ENCODE measurements around the gene TMEM121. TPM values are rescaled to one million over a fixed set of nuclear protein-coding genes. Genes with fewer than 3 reads are reported as not detected.

Gene TMEM121
- 1.8 TPM for total RNA-seq
- 1 to 10 TPM; 3.4 to 5.8 (median 4.4) TPM for polyA plus RNA-seq

DNA sequence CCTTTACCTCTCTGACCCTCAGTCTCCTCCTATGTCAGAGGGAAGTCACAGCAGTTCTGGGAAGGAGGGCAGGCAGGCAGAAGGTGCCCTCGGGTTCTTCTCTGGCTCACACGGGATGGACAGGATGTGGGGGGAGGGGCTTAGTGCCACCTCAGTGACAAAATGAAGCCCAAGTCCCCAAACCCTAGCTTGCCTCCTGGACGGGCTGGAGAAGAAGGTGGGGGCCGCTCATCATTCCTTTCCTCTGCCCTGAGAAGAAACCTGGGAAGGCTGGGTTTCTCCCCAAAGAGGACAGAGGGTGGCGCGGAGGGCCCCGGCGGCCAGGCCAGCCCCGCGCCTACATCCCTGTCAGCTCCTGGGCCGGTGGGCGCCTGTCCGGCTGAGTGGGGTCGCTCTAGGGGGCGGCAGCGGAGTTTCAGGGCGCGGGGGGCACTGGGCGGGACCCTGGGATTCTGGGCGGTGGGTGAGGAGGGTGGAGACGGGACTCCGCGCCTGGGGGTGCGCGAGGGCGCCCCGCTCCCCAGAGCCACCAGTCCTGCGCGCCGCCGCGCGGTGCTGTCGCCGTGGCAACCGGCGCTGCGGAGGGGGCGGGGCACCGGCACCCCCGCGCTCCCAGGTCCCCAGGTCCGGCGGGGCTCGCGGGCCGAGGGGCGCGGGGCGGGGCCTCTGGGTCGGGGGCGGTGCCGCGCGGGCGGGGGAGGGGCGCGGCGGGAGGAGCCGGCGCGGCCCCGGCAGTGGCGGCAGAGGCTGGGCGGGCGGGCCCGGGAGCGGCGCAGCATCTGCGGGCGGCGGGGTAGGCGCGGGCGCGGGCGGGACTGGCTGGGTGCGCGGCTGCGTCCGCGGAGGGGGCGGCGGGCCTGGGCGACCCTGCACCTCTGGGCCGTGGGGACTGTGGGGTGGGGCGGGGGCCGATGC lies at the start of gene TMEM121:
TSS of gene TMEM121 (plus strand) at position 723 of the 915 bp plus-strand sequence. CDS start 2,252 bp downstream, outside the sequence.
- Mint-ChIP-seq H3K36me3 (no peaks in the 10 kb centered on the region), H3K27me3 (peaks cover 48% of the 10 kb centered on the region), H3K9me3 (peaks cover 0 to 2% (median 0%) of the 10 kb centered on the region in 7 donors), H3K4me3 (peak within 1 kb of the TSS; percentile 44 to 81 (median 72)), H3K27ac (peak within 1 kb of the TSS in 1 of 3 donors; percentile 31), H3K4me1 (peaks cover 0 to 19% (median 6%) of the 10 kb centered on the region in 4 donors)
- no peaks in the 10 kb centered on the region for H3K36me3 ChIP-seq (ENCODE audit: control insufficient read depth, insufficient read depth, low read length)
- no peak within 1 kb of the TSS for H3K27ac ChIP-seq (ENCODE audit: insufficient read depth, low read length, poor library complexity, severe bottlenecking)
- H3K9me3 ChIP-seq (ENCODE audit: control insufficient read depth in 2 of 2, low read length in 2 of 2) = no peaks in the 10 kb centered on the region
- H3K4me3 ChIP-seq (ENCODE audit: low read depth, low read length) = no peak within 1 kb of the TSS
- peak in 1 of 3 donors; percentile 41 for DNase-seq
- H3K27me3 ChIP-seq (ENCODE audit: control insufficient read depth, insufficient read depth, low read length) = peaks cover 3% of the 10 kb centered on the region
- peaks cover 42% of the 10 kb centered on the region for H3K4me1 ChIP-seq (ENCODE audit: control insufficient read depth, insufficient read depth, low read length, poor library complexity, severe bottlenecking)
- no peak for ATAC-seq (ENCODE audit: low read depth in 2 of 2)

GRCh38 chr14:105476831-105477659 lies 49.3 kb upstream of the TMEM121 start:
- DNase-seq (no peak), ATAC-seq (ENCODE audit: low read depth in 2 of 2) (no peak)
- H3K4me1 Mint-ChIP-seq = peaks cover 2 to 34% (median 15%) of the 10 kb centered on the region in 4 donors
- Histone ChIP-seq H3K27ac (ENCODE audit: insufficient read depth, low read length, poor library complexity, severe bottlenecking) (no peak overlapping the region), H3K36me3 (ENCODE audit: control insufficient read depth, insufficient read depth, low read length) (no peaks in the 10 kb centered on the region), H3K4me1 (ENCODE audit: control insufficient read depth, insufficient read depth, low read length, poor library complexity, severe bottlenecking) (peaks cover 80% of the 10 kb centered on the region), H3K9me3 (ENCODE audit: control insufficient read depth in 2 of 2, low read length in 2 of 2) (no peaks in the 10 kb centered on the region), H3K27me3 (ENCODE audit: control insufficient read depth, insufficient read depth, low read length) (no peaks in the 10 kb centered on the region), H3K4me3 (ENCODE audit: low read depth, low read length) (no peak overlapping the region)
- H3K4me3 Mint-ChIP-seq = peak overlapping the region; percentile 38 to 91 (median 68)
- peak overlapping the region in 1 of 3 donors; percentile 55 for H3K27ac Mint-ChIP-seq
- peaks cover 0 to 4% (median 0%) of the 10 kb centered on the region in 7 donors for H3K9me3 Mint-ChIP-seq
- no peaks in the 10 kb centered on the region for H3K36me3 Mint-ChIP-seq
- H3K27me3 Mint-ChIP-seq = peaks cover 32% of the 10 kb centered on the region

- DNase-seq (peak; percentile 52 to 72 (median 58)), ATAC-seq (ENCODE audit: low read depth in 2 of 2) (peak in 1 of 2 donors; percentile 4)
- no peak overlapping the region for H3K4me3 ChIP-seq (ENCODE audit: low read depth, low read length)
- H3K4me1 ChIP-seq (ENCODE audit: control insufficient read depth, insufficient read depth, low read length, poor library complexity, severe bottlenecking) = peaks cover 88% of the 10 kb centered on the region
- H3K36me3 Mint-ChIP-seq = no peaks in the 10 kb centered on the region
- H3K9me3 ChIP-seq (ENCODE audit: control insufficient read depth in 2 of 2, low read length in 2 of 2) = no peaks in the 10 kb centered on the region
- no peaks in the 10 kb centered on the region for H3K27me3 ChIP-seq (ENCODE audit: control insufficient read depth, insufficient read depth, low read length)
- peak overlapping the region in 1 of 3 donors; percentile 55 for H3K27ac Mint-ChIP-seq
- H3K27ac ChIP-seq (ENCODE audit: insufficient read depth, low read length, poor library complexity, severe bottlenecking) = peak overlapping the region; percentile 69
- peaks cover 5 to 42% (median 19%) of the 10 kb centered on the region in 4 donors for H3K4me1 Mint-ChIP-seq
- peaks cover 36% of the 10 kb centered on the region for H3K27me3 Mint-ChIP-seq
- no peaks in the 10 kb centered on the region for H3K36me3 ChIP-seq (ENCODE audit: control insufficient read depth, insufficient read depth, low read length)
- H3K4me3 Mint-ChIP-seq = peak overlapping the region in 3 of 4 donors; percentile 48 to 91 (median 89)
- peaks cover 0 to 4% (median 0%) of the 10 kb centered on the region in 7 donors for H3K9me3 Mint-ChIP-seq
Observed at GRCh38 chr14:105477660-105478397, 48.6 kb upstream of the TMEM121 start.

GRCh38 chr14:105478398-105479251 lies 47.8 kb upstream of the TMEM121 start:
- Histone ChIP-seq H3K36me3 (ENCODE audit: control insufficient read depth, insufficient read depth, low read length) (no peaks in the 10 kb centered on the region), H3K9me3 (ENCODE audit: control insufficient read depth in 2 of 2, low read length in 2 of 2) (no peaks in the 10 kb centered on the region), H3K27ac (ENCODE audit: insufficient read depth, low read length, poor library complexity, severe bottlenecking) (peak overlapping the region; percentile 69), H3K4me3 (ENCODE audit: low read depth, low read length) (no peak overlapping the region), H3K4me1 (ENCODE audit: control insufficient read depth, insufficient read depth, low read length, poor library complexity, severe bottlenecking) (peaks cover 92% of the 10 kb centered on the region), H3K27me3 (ENCODE audit: control insufficient read depth, insufficient read depth, low read length) (no peaks in the 10 kb centered on the region)
- H3K4me3 Mint-ChIP-seq = no peak overlapping the region
- no peaks in the 10 kb centered on the region for H3K36me3 Mint-ChIP-seq
- DNase-seq (no peak), ATAC-seq (ENCODE audit: low read depth in 2 of 2) (no peak)
- H3K27ac Mint-ChIP-seq = no peak overlapping the region
- peaks cover 0 to 4% (median 0%) of the 10 kb centered on the region in 7 donors for H3K9me3 Mint-ChIP-seq
- H3K4me1 Mint-ChIP-seq = peaks cover 5 to 39% (median 19%) of the 10 kb centered on the region in 4 donors
- peaks cover 36% of the 10 kb centered on the region for H3K27me3 Mint-ChIP-seq

- Histone ChIP-seq H3K9me3 (ENCODE audit: control insufficient read depth in 2 of 2, low read length in 2 of 2) (no peaks in the 10 kb centered on the region), H3K27ac (ENCODE audit: insufficient read depth, low read length, poor library complexity, severe bottlenecking) (peak overlapping the region; percentile 5), H3K4me3 (ENCODE audit: low read depth, low read length) (no peak overlapping the region), H3K4me1 (ENCODE audit: control insufficient read depth, insufficient read depth, low read length, poor library complexity, severe bottlenecking) (peaks cover 95% of the 10 kb centered on the region), H3K36me3 (ENCODE audit: control insufficient read depth, insufficient read depth, low read length) (no peaks in the 10 kb centered on the region), H3K27me3 (ENCODE audit: control insufficient read depth, insufficient read depth, low read length) (no peaks in the 10 kb centered on the region)
- H3K27ac Mint-ChIP-seq = peak overlapping the region in 1 of 3 donors; percentile 55
- DNase-seq (no peak), ATAC-seq (ENCODE audit: low read depth in 2 of 2) (no peak)
- H3K9me3 Mint-ChIP-seq = peaks cover 0 to 4% (median 0%) of the 10 kb centered on the region in 7 donors
- peaks cover 36% of the 10 kb centered on the region for H3K27me3 Mint-ChIP-seq
- H3K36me3 Mint-ChIP-seq = no peaks in the 10 kb centered on the region
- H3K4me3 Mint-ChIP-seq = peak overlapping the region in 3 of 4 donors; percentile 74 to 95 (median 88)
- peaks cover 5 to 42% (median 24%) of the 10 kb centered on the region in 4 donors for H3K4me1 Mint-ChIP-seq
Observed at GRCh38 chr14:105479431-105480158, 46.8 kb upstream of the TMEM121 start.

- H3K27ac Mint-ChIP-seq = peak overlapping the region in 2 of 3 donors; percentile 100
- Histone ChIP-seq H3K9me3 (ENCODE audit: control insufficient read depth in 2 of 2, low read length in 2 of 2) (no peaks in the 10 kb centered on the region), H3K27me3 (ENCODE audit: control insufficient read depth, insufficient read depth, low read length) (no peaks in the 10 kb centered on the region), H3K4me3 (ENCODE audit: low read depth, low read length) (no peak overlapping the region), H3K36me3 (ENCODE audit: control insufficient read depth, insufficient read depth, low read length) (no peaks in the 10 kb centered on the region), H3K27ac (ENCODE audit: insufficient read depth, low read length, poor library complexity, severe bottlenecking) (peak overlapping the region; percentile 100), H3K4me1 (ENCODE audit: control insufficient read depth, insufficient read depth, low read length, poor library complexity, severe bottlenecking) (peaks cover 96% of the 10 kb centered on the region)
- ATAC-seq (ENCODE audit: low read depth in 2 of 2) (no peak), DNase-seq (no peak)
- H3K27me3 Mint-ChIP-seq = peaks cover 36% of the 10 kb centered on the region
- peak overlapping the region in 3 of 4 donors; percentile 74 to 95 (median 88) for H3K4me3 Mint-ChIP-seq
- peaks cover 0 to 4% (median 0%) of the 10 kb centered on the region in 7 donors for H3K9me3 Mint-ChIP-seq
- H3K4me1 Mint-ChIP-seq = peaks cover 5 to 49% (median 25%) of the 10 kb centered on the region in 4 donors
- H3K36me3 Mint-ChIP-seq = no peaks in the 10 kb centered on the region
Observed at GRCh38 chr14:105480199-105480746, 46.1 kb upstream of the TMEM121 start.

All from CD4-positive, CD25-positive, alpha-beta regulatory T cell (primary cell).